Measurements from ENCODE around the gene PMFBP1.

The PMFBP1 gene

GRCh38 chr16:72188541-72188940 lies 16.6 kb upstream of the PMFBP1 start:
- WGBS (ENCODE audit: extremely low coverage, insufficient coverage, insufficient read length), result no CpG with 5 or more reads among the region's 4 CpGs
- Histone ChIP-seq H3K9ac (ENCODE audit: low read length) (no peak overlapping the region), H3K9me3 (ENCODE audit: insufficient read depth, low read depth, low read length) (peaks cover 1% of the 10 kb centered on the region), H2AK5ac (ENCODE audit: low read length) (no peak overlapping the region), H3K4me1 (ENCODE audit: control insufficient read depth in 1 of 2, insufficient read depth in 2 of 2, low read length in 2 of 2) (no peaks in the 10 kb centered on the region), H2BK12ac (ENCODE audit: low read length) (no peak overlapping the region), H4K91ac (ENCODE audit: low read depth, low read length) (no peak overlapping the region), H2BK5ac (ENCODE audit: low read depth, low read length, poor library complexity) (no peak overlapping the region), H3K4ac (ENCODE audit: low read depth, low read length) (no peak overlapping the region), H3K4me3 (ENCODE audit: low read depth, low read length) (no peak overlapping the region), H3K79me2 (ENCODE audit: control insufficient read depth, insufficient read depth, low read length, poor library complexity) (no peaks in the 10 kb centered on the region), H3K4me2 (ENCODE audit: low read length) (no peak overlapping the region), H4K12ac (ENCODE audit: low read depth, low read length) (no peak overlapping the region), H3K27me3 (ENCODE audit: insufficient read depth, low read length) (no peaks in the 10 kb centered on the region), H2BK120ac (ENCODE audit: insufficient read depth, low read length, poor library complexity) (no peak overlapping the region), H2AFZ (ENCODE audit: insufficient read depth, low read length, poor library complexity) (no peak overlapping the region), H3K79me1 (ENCODE audit: low read length) (no peaks in the 10 kb centered on the region), H3K27ac (ENCODE audit: low read depth, low read length) (no peak overlapping the region), H3K18ac (ENCODE audit: low read length) (no peak overlapping the region), H3K23ac (ENCODE audit: low read length) (no peak overlapping the region), H3K36me3 (ENCODE audit: control insufficient read depth in 1 of 2, insufficient read depth in 2 of 2, low read length in 2 of 2) (no peaks in the 10 kb centered on the region), H4K8ac (ENCODE audit: low read depth, low read length) (no peak overlapping the region), H3K14ac (ENCODE audit: low read length) (no peak overlapping the region)
- DNase-seq, result no peak

- Histone ChIP-seq H3K27ac (ENCODE audit: low read depth, low read length) (no peak overlapping the region), H2BK120ac (ENCODE audit: insufficient read depth, low read length, poor library complexity) (no peak overlapping the region), H2AK5ac (ENCODE audit: low read length) (no peak overlapping the region), H4K91ac (ENCODE audit: low read depth, low read length) (no peak overlapping the region), H3K9me3 (ENCODE audit: insufficient read depth, low read depth, low read length) (peaks cover 1% of the 10 kb centered on the region), H3K9ac (ENCODE audit: low read length) (no peak overlapping the region), H2AFZ (ENCODE audit: insufficient read depth, low read length, poor library complexity) (no peak overlapping the region), H3K18ac (ENCODE audit: low read length) (no peak overlapping the region), H3K79me2 (ENCODE audit: control insufficient read depth, insufficient read depth, low read length, poor library complexity) (no peaks in the 10 kb centered on the region), H3K79me1 (ENCODE audit: low read length) (no peaks in the 10 kb centered on the region), H3K27me3 (ENCODE audit: insufficient read depth, low read length) (no peaks in the 10 kb centered on the region), H3K23ac (ENCODE audit: low read length) (no peak overlapping the region), H4K12ac (ENCODE audit: low read depth, low read length) (no peak overlapping the region), H2BK12ac (ENCODE audit: low read length) (no peak overlapping the region), H4K8ac (ENCODE audit: low read depth, low read length) (no peak overlapping the region), H3K4me2 (ENCODE audit: low read length) (no peak overlapping the region), H3K14ac (ENCODE audit: low read length) (no peak overlapping the region), H3K4ac (ENCODE audit: low read depth, low read length) (no peak overlapping the region), H2BK5ac (ENCODE audit: low read depth, low read length, poor library complexity) (no peak overlapping the region), H3K4me3 (ENCODE audit: low read depth, low read length) (no peak overlapping the region), H3K4me1 (ENCODE audit: control insufficient read depth in 1 of 2, insufficient read depth in 2 of 2, low read length in 2 of 2) (no peaks in the 10 kb centered on the region), H3K36me3 (ENCODE audit: control insufficient read depth in 1 of 2, insufficient read depth in 2 of 2, low read length in 2 of 2) (no peaks in the 10 kb centered on the region)
- DNase-seq, result no peak
- WGBS (ENCODE audit: extremely low coverage, insufficient coverage, insufficient read length), result no CpG with 5 or more reads among the region's 6 CpGs
These were observed 15.6 kb upstream of the PMFBP1 start for GRCh38 chr16:72187551-72187950.

- H3K4me3 ChIP-seq (ENCODE audit: low read depth, low read length), result no peak overlapping the region
- H3K9ac ChIP-seq (ENCODE audit: low read length), result no peak overlapping the region
- no peak overlapping the region for H3K4ac ChIP-seq (ENCODE audit: low read depth, low read length)
- no peak overlapping the region for H3K23ac ChIP-seq (ENCODE audit: low read length)
- no peak overlapping the region for H3K27ac ChIP-seq (ENCODE audit: low read depth, low read length)
- no peaks in the 10 kb centered on the region for H3K4me1 ChIP-seq (ENCODE audit: control insufficient read depth in 1 of 2, insufficient read depth in 2 of 2, low read length in 2 of 2)
- no peak overlapping the region for H4K8ac ChIP-seq (ENCODE audit: low read depth, low read length)
- H3K14ac ChIP-seq (ENCODE audit: low read length), result no peak overlapping the region
- no peak for DNase-seq
- no peaks in the 10 kb centered on the region for H3K36me3 ChIP-seq (ENCODE audit: control insufficient read depth in 1 of 2, insufficient read depth in 2 of 2, low read length in 2 of 2)
- no peak overlapping the region for H4K12ac ChIP-seq (ENCODE audit: low read depth, low read length)
- H3K18ac ChIP-seq (ENCODE audit: low read length), result no peak overlapping the region
- H3K9me3 ChIP-seq (ENCODE audit: insufficient read depth, low read depth, low read length), result peaks cover 1% of the 10 kb centered on the region
- no peak overlapping the region for H2AK5ac ChIP-seq (ENCODE audit: low read length)
- no peak overlapping the region for H4K91ac ChIP-seq (ENCODE audit: low read depth, low read length)
- no peaks in the 10 kb centered on the region for H3K79me1 ChIP-seq (ENCODE audit: low read length)
- no peak overlapping the region for H2BK5ac ChIP-seq (ENCODE audit: low read depth, low read length, poor library complexity)
- H2BK12ac ChIP-seq (ENCODE audit: low read length), result no peak overlapping the region
- no peaks in the 10 kb centered on the region for H3K79me2 ChIP-seq (ENCODE audit: control insufficient read depth, insufficient read depth, low read length, poor library complexity)
- H3K4me2 ChIP-seq (ENCODE audit: low read length), result no peak overlapping the region
- H3K27me3 ChIP-seq (ENCODE audit: insufficient read depth, low read length), result no peaks in the 10 kb centered on the region
- no peak overlapping the region for H2AFZ ChIP-seq (ENCODE audit: insufficient read depth, low read length, poor library complexity)
- H2BK120ac ChIP-seq (ENCODE audit: insufficient read depth, low read length, poor library complexity), result no peak overlapping the region
These were observed 11.0 kb upstream of the PMFBP1 start for GRCh38 chr16:72182976-72183375.

- H3K23ac ChIP-seq (ENCODE audit: low read length), result no peak overlapping the region
- no peak overlapping the region for H3K27ac ChIP-seq (ENCODE audit: low read depth, low read length)
- H3K79me2 ChIP-seq (ENCODE audit: control insufficient read depth, insufficient read depth, low read length, poor library complexity), result no peaks in the 10 kb centered on the region
These were observed 7.4 kb upstream of the PMFBP1 start for GRCh38 chr16:72179204-72179970.

More at GRCh38 chr16:72179204-72179970, 7.4 kb upstream of the PMFBP1 start:
- Histone ChIP-seq H4K12ac (ENCODE audit: low read depth, low read length) (no peak overlapping the region), H3K36me3 (ENCODE audit: control insufficient read depth in 1 of 2, insufficient read depth in 2 of 2, low read length in 2 of 2) (no peaks in the 10 kb centered on the region), H2BK5ac (ENCODE audit: low read depth, low read length, poor library complexity) (no peak overlapping the region), H3K4me2 (ENCODE audit: low read length) (no peak overlapping the region), H3K18ac (ENCODE audit: low read length) (no peak overlapping the region), H2BK12ac (ENCODE audit: low read length) (no peak overlapping the region), H2AK5ac (ENCODE audit: low read length) (no peak overlapping the region), H2AFZ (ENCODE audit: insufficient read depth, low read length, poor library complexity) (no peak overlapping the region), H3K4me3 (ENCODE audit: low read depth, low read length) (no peak overlapping the region), H3K79me1 (ENCODE audit: low read length) (no peaks in the 10 kb centered on the region), H3K4me1 (ENCODE audit: control insufficient read depth in 1 of 2, insufficient read depth in 2 of 2, low read length in 2 of 2) (no peaks in the 10 kb centered on the region), H2BK120ac (ENCODE audit: insufficient read depth, low read length, poor library complexity) (no peak overlapping the region), H3K14ac (ENCODE audit: low read length) (no peak overlapping the region), H3K9ac (ENCODE audit: low read length) (no peak overlapping the region), H4K8ac (ENCODE audit: low read depth, low read length) (no peak overlapping the region), H4K91ac (ENCODE audit: low read depth, low read length) (no peak overlapping the region), H3K9me3 (ENCODE audit: insufficient read depth, low read depth, low read length) (no peaks in the 10 kb centered on the region), H3K4ac (ENCODE audit: low read depth, low read length) (no peak overlapping the region), H3K27me3 (ENCODE audit: insufficient read depth, low read length) (no peaks in the 10 kb centered on the region)
- DNase-seq, result no peak
- no CpG with 5 or more reads among the region's 5 CpGs for WGBS (ENCODE audit: extremely low coverage, insufficient coverage, insufficient read length)
